Left cardiac atrium (tissue), 4 donors: ENCODE data around the gene ALG14. TPM values are rescaled to one million over a fixed set of nuclear protein-coding genes. Genes with fewer than 3 reads are reported as not detected.
"Not testable (repeated sequence)": the region's sequence is repeated elsewhere in the genome, so short reads cannot be mapped to it uniquely, and the experiment has no call there.

ENCODE experiments used
- ATAC-seq, 2 donors: fragments of 200-7000 bp; cut with Tn5 transposase; one replicate each; pipeline ENCODE4 v1.9.1; 2020; ENCODE audit warnings: mild to moderate bottlenecking in 2 of 2, moderate library complexity in 2 of 2
- DNase-seq: peaks from one replicate; pipeline ENCODE4 v3.0.0-alpha.2; 2020
- intact Hi-C, 2 donors: fragments of 100-400 bp; cut with DNase I; formaldehyde crosslinking; loops; one replicate each; pipeline versions ENCODE4 v1.14.1 to v1.15.1; 2022 to 2023
- total RNA-seq, 2 donors: library from RNA; stranded (reverse); fragmentation: NEBNext Ultra II Directional; extraction: Animal tissue kit (Norgen Biotek cat#: 25700); gene quantifications; one replicate each; pipeline ENCODE4 v1.2.1, GENCODE V29; 2021
- donor health status: DM: no; HTN: yes; CAD: no.
- donor health status: DM: no; HTN: yes; CAD: no; lungs with severe emphysema.
- donor health status: DM: yes; HTN: yes; CAD: no.
- donor health status: Dilated cardiomyopathy.

The ALG14 gene
- total RNA-seq, 2 donors from 2014 or later: 2.5 to 4.3 TPM

DNA sequence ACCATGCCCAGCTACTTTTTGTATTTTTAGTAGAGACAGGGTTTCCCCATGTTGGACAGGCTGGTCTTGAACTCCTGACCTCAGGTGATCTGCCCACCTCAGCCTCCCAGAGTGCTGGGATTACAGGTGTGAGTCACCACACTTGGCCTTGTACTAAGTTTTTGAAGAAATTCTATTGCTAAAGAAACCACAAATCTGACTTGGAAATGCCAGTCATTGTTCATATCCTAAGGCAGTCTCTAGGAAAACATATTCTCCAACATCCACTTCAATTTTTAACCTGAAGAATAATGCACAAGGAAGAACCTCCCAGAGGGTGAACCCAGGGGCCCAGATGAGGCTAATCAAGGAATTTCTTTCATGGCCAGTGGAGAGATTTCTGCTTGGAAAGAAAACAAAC is 20.1 kb upstream of the ALG14 start:
- DNase-seq, ATAC-seq, intact Hi-C loops: not testable (repeated sequence)

DNA sequence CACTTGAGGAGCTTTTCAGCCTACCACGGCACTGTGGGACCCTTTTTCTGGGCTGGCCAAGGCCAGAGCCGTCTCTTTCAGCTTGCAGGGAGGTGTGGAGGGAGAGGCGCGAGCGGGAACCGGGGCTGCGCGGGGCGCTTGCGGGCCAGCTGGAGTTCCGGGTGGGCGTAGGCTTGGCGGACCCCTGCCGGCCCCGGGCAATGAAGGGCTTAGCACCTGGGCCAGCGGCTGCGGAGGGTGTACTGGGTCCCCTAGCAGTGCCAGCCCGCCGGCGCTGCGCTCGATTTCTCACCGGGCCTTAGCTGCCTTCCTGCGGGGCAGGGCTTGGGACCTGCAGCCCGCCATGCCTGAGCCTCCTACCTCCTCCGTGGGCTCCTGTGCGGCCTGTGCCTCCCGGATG is 18.5 kb upstream of the ALG14 start:
- DNase-seq, intact Hi-C loops, ATAC-seq: not testable (repeated sequence)

GRCh38 chr1:95089650-95090287 is 17.0 kb upstream of the ALG14 start:
- DNase-seq: no peak
- intact Hi-C loops: loop anchor here in 1 of 2 donors (5.0 kb wide), 1 partner anchor 143 kb away; the partner anchor contains the start of gene RWDD3
- ATAC-seq: no peak

DNA sequence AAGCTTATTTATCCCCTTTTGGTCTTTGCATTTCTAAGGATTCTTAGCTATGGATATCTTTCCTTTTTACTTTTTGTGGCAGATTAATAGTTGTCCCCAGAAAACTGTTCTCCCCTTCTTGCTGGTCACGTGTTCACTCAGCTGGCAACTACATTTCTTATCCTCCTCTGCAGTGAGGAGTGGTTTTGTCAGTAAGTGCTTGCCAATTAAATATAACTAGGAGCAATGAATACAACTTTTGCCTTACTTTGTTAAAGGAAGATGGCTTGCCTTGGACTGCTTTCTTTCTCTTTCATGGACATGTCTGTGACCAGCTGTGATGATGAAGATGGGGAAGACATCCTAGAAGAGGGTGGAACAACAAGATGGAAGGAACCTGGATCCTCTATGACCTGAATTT is 15.6 kb upstream of the ALG14 start:
- intact Hi-C loops: loop anchor here in 1 of 2 donors (5.0 kb wide), 1 partner anchor 144 kb away; the partner anchor contains the start of gene RWDD3
- DNase-seq: no peak
- ATAC-seq: no peak

- DNase-seq (no peak), ATAC-seq (peak; percentile 94 to 95)
- intact Hi-C loops: loop anchor here in 1 of 2 donors (5.0 kb wide), 1 partner anchor 145 kb away; the partner anchor contains the start of gene RWDD3
These were observed 14.3 kb upstream of the ALG14 start for GRCh38 chr1:95086949-95087533.

- intact Hi-C loops: loop anchor here in 1 of 2 donors (5.0 kb wide), 1 partner anchor 147 kb away; the partner anchor contains the start of gene RWDD3
- ATAC-seq (no peak), DNase-seq (no peak)
These were observed 12.6 kb upstream of the ALG14 start for GRCh38 chr1:95085376-95085775.

DNA sequence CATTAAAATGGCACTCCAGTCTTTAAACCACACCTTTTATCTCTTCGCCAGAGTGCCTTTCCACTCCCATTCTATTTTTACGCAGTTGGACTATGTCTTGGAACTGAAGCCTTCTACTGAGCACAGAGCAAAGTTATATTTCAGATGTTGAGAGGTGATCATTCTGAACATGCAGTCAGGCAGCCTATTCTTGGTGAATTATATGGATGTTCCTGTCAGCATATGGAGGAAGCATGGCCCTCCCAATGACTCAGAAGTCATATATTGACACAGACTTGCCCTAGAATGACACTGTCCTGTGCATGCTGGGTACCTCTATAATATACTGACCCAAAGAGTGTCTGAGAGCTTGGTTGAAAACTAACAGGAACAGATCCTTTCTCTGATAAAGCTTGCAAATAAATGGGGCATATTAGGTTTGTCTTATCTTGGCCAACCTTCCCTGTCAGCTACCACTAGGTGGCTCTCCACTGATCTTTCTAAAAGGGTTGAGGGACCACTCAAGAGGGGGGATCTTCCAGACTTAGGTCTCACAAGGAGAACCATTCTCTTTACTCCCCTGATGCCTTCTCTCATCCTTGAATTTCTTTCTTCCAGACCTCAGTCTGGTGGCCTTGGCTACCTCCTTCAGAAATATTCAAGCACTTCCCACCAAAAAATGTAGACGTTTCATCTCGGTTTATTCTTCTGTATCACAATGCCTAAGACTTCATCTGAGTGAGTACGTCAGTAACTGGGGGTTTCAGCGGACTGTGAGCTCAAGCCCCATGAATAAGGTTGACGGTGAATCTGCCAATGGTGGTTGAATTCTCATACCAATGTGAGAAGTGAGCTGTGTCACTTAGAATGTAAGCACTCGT is 11.8 kb upstream of the ALG14 start:
- ATAC-seq (peak in 1 of 2 donors; percentile 43), DNase-seq (no peak)
- intact Hi-C loops: loop anchor here in 1 of 2 donors (5.0 kb wide), 1 partner anchor 148 kb away; the partner anchor contains the start of gene RWDD3

DNA sequence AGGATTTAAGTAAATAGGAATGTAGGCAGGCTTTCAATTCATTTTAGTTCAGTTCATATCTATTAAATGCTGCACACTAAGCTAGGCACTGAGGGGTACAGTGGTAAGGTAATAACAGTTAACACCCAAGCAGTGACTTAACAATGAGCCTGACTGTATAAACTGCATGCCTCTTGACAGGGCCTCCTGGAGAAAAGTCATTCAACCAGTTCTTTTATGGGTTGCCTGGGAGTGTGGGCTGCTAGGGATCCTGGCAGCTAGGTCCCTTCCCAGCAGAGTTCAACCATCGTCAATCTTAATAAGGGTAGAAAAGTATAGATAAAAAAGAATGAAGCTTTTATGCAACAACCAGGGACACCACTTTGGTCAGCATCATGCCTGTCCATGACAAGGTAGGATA is 8.1 kb upstream of the ALG14 start:
- intact Hi-C loops: no loop called here
- ATAC-seq (no peak), DNase-seq (no peak)

DNA sequence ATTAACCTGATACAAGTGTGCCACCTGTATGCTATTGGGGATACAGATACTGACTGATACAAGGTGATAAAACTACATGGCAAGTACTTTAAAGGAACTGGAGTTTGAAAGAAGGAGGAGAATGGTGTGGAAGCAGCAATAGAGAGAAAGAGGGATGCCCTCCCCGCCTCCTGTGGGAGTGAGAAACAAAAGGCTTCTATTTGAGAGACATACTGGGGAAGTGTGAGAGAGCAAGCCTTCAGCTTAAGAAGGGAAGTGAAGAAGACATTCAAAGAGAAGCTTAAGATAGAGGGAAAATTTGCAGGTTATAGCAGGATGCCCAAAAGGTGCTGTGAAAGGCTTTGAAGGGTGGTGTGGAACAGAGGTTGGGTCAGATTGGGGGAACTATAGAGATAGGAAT is 7.7 kb upstream of the ALG14 start:
- intact Hi-C loops: no loop called here
- no peak for ATAC-seq
- DNase-seq: no peak

- intact Hi-C loops: no loop called here
- DNase-seq (no peak), ATAC-seq (no peak)
These were observed 3.3 kb upstream of the ALG14 start for GRCh38 chr1:95076034-95076433.

- DNase-seq (no peak), ATAC-seq (peak in 1 of 2 donors; percentile 7)
- intact Hi-C loops: loop anchor here (5.0 kb wide), 1 partner anchor 159 kb away; the partner anchor contains the start of gene RWDD3 (in 2 of the 2)
These were observed 695 bp upstream of the ALG14 start for GRCh38 chr1:95073446-95073845.

DNA sequence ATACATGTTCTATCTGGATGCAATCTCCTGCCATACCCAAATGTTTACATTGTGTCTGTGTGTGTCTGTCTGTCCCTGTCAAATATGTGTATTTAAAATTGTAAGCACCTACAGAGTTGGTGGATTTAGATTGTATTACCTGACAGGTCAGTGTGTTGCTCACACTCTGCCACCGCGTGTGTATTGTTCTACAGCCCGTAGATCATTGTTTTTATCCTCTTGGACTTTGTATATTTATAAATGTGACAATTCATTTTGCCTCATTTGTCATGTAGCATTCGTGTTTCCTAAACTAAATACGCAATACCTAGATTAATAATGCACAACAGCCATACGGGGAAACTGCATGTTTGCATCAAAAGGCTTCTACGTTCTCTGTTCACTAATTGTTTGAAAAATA is 634 bp downstream of the ALG14 start:
- intact Hi-C loops: loop anchor here (5.0 kb wide), 1 partner anchor 160 kb away; the partner anchor contains the start of gene RWDD3 (in 2 of the 2)
- ATAC-seq (no peak), DNase-seq (no peak)

DNA sequence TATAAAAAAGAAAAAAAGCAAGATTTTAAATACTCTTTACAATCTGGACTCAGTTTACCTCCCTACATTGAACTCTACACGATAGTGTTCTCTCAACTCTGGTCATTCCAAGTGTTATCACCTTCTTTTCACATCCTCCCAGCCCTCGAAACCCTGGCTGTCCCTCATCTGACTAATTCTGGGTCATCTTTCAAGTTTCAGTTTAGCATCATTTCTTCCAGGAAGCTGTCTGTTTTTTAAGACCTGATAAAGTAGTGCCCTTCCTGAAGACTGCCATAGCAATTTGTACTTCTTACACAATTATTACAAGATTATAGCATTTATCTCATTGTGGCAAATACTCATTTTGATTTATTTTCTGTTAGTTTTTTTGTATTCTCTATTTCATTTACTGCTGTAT is 1.2 kb downstream of the ALG14 start:
- ATAC-seq: no peak
- intact Hi-C loops: loop anchor here (5.0 kb wide), 1 partner anchor 161 kb away; the partner anchor contains the start of gene RWDD3 (in 2 of the 2)

GRCh38 chr1:95069710-95070093 is 3.0 kb downstream of the ALG14 start:
- intact Hi-C loops: loop anchor here (5.0 kb wide), 1 partner anchor 163 kb away; the partner anchor contains the start of gene RWDD3 (in 2 of the 2)
- no peak for ATAC-seq
- no peak for DNase-seq

More for the DNA sequence above, 1.2 kb downstream of the ALG14 start:
- DNase-seq: no peak

DNA sequence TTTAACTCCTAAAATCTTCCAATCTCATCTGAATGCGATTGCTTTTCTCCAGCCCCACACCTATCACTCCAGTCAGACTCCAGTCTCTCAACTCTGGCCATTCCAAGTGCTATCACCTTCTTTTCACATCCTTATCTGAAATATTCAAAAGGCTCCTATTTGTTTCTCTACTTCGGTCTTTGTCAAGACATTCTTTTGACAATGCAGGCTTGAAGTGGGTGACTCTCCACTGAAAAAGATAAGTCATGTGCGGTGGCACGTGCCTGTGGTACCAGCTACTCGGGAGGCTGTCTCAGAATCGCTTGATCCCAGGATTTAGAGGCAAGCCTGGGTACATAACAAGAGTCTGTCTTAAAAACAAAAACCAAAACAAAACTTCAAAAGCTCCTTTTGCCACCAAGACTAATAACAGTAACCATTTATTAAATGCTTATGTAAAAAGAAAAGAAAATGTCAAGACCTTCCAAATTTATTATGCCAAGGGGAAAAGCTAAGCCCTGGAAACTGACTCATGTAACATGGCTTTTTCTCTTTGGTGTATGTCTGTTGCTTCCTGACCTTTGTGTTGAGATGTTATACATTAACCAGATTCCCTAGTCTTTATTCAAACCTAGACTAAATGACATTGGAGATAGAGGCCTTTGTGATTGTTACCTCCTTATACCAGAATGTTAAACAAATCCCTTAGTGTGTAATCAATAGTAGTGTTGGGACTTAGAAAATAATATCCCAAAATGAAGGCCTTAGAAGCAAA is 3.6 kb downstream of the ALG14 start:
- intact Hi-C loops: no loop called here
- DNase-seq (no peak), ATAC-seq (no peak)

DNA sequence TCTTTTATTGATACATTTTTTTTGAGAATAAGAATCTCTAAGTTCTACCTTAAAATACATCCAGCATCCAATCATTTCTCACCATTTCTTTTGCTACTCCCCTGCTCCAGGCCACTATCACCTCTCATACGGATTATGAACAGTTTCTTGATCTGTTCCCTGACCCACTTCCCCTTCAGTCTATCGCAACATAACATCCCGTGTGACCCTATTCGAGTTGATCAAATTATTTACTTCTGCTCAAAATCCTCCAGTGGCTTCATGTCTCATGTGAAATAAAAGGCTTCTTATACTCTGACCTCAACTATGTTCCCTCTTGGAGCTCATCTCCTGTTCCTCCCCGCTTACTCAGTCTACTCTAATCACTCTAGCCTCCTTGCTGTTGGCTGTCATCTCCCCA is 5.2 kb downstream of the ALG14 start:
- intact Hi-C loops: no loop called here
- DNase-seq (no peak), ATAC-seq (no peak)

DNA sequence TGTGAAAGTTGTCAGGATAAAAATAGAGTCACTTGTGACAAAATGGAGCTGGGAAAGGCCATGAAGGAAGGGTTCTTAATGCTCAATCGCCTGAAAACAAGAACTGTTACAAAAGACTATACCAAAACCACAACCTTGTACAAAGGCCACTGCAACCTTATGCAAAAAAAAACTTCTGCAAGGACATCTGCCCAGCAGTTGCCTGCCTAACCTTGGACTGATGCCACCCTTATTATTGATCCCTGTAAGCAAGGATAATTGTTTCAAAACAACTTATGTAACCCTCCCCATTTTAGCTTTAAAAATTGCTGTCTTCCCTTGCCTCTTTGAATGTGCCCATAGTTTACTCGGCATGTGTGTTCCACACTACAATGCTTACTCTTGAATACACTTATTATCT is 5.7 kb downstream of the ALG14 start:
- ATAC-seq (peak in 1 of 2 donors; percentile 15), DNase-seq (no peak)
- intact Hi-C loops: no loop called here

GRCh38 chr1:95061445-95062006 is 11.2 kb downstream of the ALG14 start:
- ATAC-seq: no peak
- intact Hi-C loops: no loop called here
- no peak for DNase-seq
